OCI-LY7 (cell line): ENCODE results near the gene BANF2. TPM values are rescaled to one million over a fixed set of nuclear protein-coding genes. Genes with fewer than 3 reads are reported as not detected.

ENCODE experiments used
- BruUV-seq: library from RNA; stranded (reverse); fragments of 400-500 nt; replicated peaks from 2 replicates; lab custom pipeline; 2021; lab: Mats Ljungman, UMichigan
- CTCF ChIA-PET: fragments of 300-600 bp; sonication (Branson Sonifier 250); formaldehyde crosslinking; loops from one replicate; lab custom pipeline; 2022; ENCODE audit warnings: antibody characterized with exemption; ENCODE audit not compliant: unreplicated experiment; lab: Charles Lee
- POLR2A ChIA-PET: fragments of 300-600 bp; sonication (Branson Sonifier 250); formaldehyde crosslinking; loops from one replicate; lab custom pipeline; 2022; ENCODE audit warnings: antibody characterized with exemption; lab: Charles Lee
- DNase-seq: peaks from one replicate; pipeline ENCODE4 v3.0.0-alpha.2; 2015; ENCODE audit warnings: low spot score
- H2AFZ ChIP-seq: fragments of 200-600 bp; sonication (generic), shearing (Covaris generic); 2 replicates; pipeline ENCODE4 v1.6.1; 2014; ENCODE audit warnings: mild to moderate bottlenecking, antibody characterized with exemption, low read length, moderate library complexity
- H3K27ac ChIP-seq: fragments of 200-600 bp; sonication (generic); 2 replicates; pipeline ENCODE4 v1.5.1; 2014; ENCODE audit warnings: mixed run types, low read depth, mild to moderate bottlenecking, moderate library complexity, low read length, inconsistent platforms; ENCODE audit not compliant: poor library complexity, severe bottlenecking
- H3K36me3 ChIP-seq: fragments of 200-600 bp; sonication (generic); 2 replicates; pipeline ENCODE4 v1.6.1; 2014; ENCODE audit warnings: mild to moderate bottlenecking, antibody characterized with exemption, low read length, moderate library complexity, mixed read lengths; ENCODE audit not compliant: insufficient read depth
- H3K4me1 ChIP-seq: fragments of 200-600 bp; sonication (generic); 2 replicates; pipeline ENCODE4 v1.5.1; 2014; ENCODE audit warnings: mild to moderate bottlenecking, low read length; ENCODE audit not compliant: insufficient read depth, poor library complexity, severe bottlenecking
- H3K4me2 ChIP-seq: fragments of 200-600 bp; sonication (generic); 2 replicates; pipeline ENCODE4 v1.6.1; 2014; ENCODE audit warnings: mild to moderate bottlenecking, low read length
- H3K4me3 ChIP-seq: fragments of 200-600 bp; sonication (generic); 2 replicates; pipeline ENCODE4 v1.5.1; 2014; ENCODE audit warnings: mild to moderate bottlenecking, low read depth, low read length; ENCODE audit not compliant: poor library complexity, severe bottlenecking
- H3K79me2 ChIP-seq: fragments of 200-600 bp; sonication (generic); 2 replicates; pipeline ENCODE4 v1.6.1; 2016; ENCODE audit warnings: low read depth, mild to moderate bottlenecking, low read length, moderate library complexity, mixed read lengths; ENCODE audit not compliant: insufficient read depth
- H3K9me2 ChIP-seq: fragments of 200-600 bp; sonication (generic); 2 replicates; pipeline ENCODE4 v1.6.1; 2016; ENCODE audit warnings: mild to moderate bottlenecking, low read length, mixed read lengths; ENCODE audit not compliant: insufficient read depth
- H3K9me3 ChIP-seq: fragments of 200-600 bp; sonication (generic); 2 replicates; pipeline ENCODE4 v1.6.1; 2014; ENCODE audit warnings: mild to moderate bottlenecking, mixed run types, low read length, mixed read lengths
- H4K20me1 ChIP-seq: fragments of 200-600 bp; sonication (generic); 2 replicates; pipeline ENCODE4 v1.6.1; 2014; ENCODE audit warnings: mild to moderate bottlenecking, antibody characterized with exemption, low read length, moderate library complexity, mixed read lengths; ENCODE audit not compliant: insufficient read depth
- EZH2phosphoT487 ChIP-seq: fragments of 200-600 bp; sonication (generic); IDR thresholded peaks from 2 replicates; pipeline ENCODE4 v1.6.1; 2018; ENCODE audit warnings: low read depth, borderline replicate concordance, mild to moderate bottlenecking, mixed run types, antibody characterized with exemption, low read length, moderate library complexity, mixed read lengths
- intact Hi-C: fragments of 100-400 bp; cut with micrococcal nuclease; formaldehyde crosslinking; loops from one replicate; pipeline ENCODE4 v1.10.0; 2022; ENCODE audit not compliant: unreplicated experiment
- total RNA-seq, 2 experiments: library from RNA; depleted of rRNA in 1 of 2; stranded (reverse); fragments of >200 nt in 1 of 2; shearing (Covaris generic) in 1 of 2; gene quantifications; 2 replicates each; pipeline ENCODE4 v1.2.3, GENCODE V29; 2014 to 2022
- TF ChIP-seq, protein P1 (sequence below): fragments of 200-600 bp; sonication (generic); conservative IDR thresholded peaks from 2 replicates; pipeline ENCODE4 v1.5.1; 2014; ENCODE audit warnings: mild to moderate bottlenecking, antibody characterized with exemption, low read length, moderate library complexity, mixed read lengths

The BANF2 gene
- total RNA-seq, 2 experiments from 2014 or later = not detected

DNA sequence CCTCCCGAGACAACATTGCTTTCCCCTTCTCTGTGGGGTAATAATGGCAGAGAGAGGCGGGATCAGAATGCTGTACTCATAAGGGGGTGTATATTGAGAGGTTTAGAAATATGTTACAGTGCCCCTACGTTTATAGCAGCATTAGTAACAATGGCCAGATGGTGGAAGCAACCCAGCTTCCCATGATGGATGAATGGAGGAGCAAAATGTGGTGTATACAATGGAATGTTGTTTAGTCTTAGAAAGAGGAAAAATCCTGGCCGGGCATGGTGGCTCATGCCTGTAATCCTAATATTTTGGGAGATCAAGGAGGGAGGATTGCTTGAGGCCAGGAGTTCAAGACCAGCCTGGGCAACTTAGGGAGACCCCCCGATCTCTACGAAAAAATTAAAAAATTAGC is 12.9 kb downstream of the BANF2 start:
- BruUV-seq = no TSS peak
- no peaks in the 10 kb centered on the region for H4K20me1 ChIP-seq
- H3K9me3 ChIP-seq = no peaks in the 10 kb centered on the region
- intact Hi-C loops = no loop called here
- no peaks in the 10 kb centered on the region for H3K4me1 ChIP-seq
- CTCF ChIA-PET = no interaction called here
- no peak overlapping the region for H3K4me3 ChIP-seq
- no peak overlapping the region for H2AFZ ChIP-seq
- H3K36me3 ChIP-seq = no peaks in the 10 kb centered on the region
- no peaks in the 10 kb centered on the region for H3K9me2 ChIP-seq
- H3K27ac ChIP-seq = no peak overlapping the region
- no peaks in the 10 kb centered on the region for H3K79me2 ChIP-seq
- no peak overlapping the region for H3K4me2 ChIP-seq
- POLR2A ChIA-PET = no interaction called here
- TF ChIP-seq EZH2phosphoT487 = no peak
- TF ChIP-seq, protein P1, sequence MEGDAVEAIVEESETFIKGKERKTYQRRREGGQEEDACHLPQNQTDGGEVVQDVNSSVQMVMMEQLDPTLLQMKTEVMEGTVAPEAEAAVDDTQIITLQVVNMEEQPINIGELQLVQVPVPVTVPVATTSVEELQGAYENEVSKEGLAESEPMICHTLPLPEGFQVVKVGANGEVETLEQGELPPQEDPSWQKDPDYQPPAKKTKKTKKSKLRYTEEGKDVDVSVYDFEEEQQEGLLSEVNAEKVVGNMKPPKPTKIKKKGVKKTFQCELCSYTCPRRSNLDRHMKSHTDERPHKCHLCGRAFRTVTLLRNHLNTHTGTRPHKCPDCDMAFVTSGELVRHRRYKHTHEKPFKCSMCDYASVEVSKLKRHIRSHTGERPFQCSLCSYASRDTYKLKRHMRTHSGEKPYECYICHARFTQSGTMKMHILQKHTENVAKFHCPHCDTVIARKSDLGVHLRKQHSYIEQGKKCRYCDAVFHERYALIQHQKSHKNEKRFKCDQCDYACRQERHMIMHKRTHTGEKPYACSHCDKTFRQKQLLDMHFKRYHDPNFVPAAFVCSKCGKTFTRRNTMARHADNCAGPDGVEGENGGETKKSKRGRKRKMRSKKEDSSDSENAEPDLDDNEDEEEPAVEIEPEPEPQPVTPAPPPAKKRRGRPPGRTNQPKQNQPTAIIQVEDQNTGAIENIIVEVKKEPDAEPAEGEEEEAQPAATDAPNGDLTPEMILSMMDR = no peak
- no peak for DNase-seq

DNA sequence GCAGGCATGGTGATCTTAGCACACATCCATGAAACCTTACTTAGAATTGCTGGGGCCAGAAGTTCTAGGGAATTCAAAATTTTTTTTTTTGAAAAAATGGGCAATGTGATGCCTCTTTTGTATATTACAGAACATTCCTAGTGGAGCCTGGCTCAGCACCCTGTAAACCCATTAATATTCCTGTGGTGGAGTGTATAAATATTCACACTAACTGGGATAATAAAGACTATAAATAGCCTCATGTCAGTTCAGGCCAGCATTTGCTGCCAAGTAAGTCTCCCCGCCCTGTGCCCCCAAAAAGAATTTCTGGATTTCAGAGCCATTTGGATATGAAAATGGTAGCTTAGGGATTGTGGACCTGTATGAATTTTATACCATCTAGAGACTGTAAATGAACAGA is 14.8 kb downstream of the BANF2 start:
- H4K20me1 ChIP-seq = no peaks in the 10 kb centered on the region
- no peak overlapping the region for H3K4me2 ChIP-seq
- H3K79me2 ChIP-seq = no peaks in the 10 kb centered on the region
- BruUV-seq = no TSS peak
- no peak overlapping the region for H2AFZ ChIP-seq
- H3K4me1 ChIP-seq = no peaks in the 10 kb centered on the region
- no peak for DNase-seq
- H3K27ac ChIP-seq = no peak overlapping the region
- H3K9me3 ChIP-seq = no peaks in the 10 kb centered on the region
- H3K36me3 ChIP-seq = no peaks in the 10 kb centered on the region
- POLR2A ChIA-PET = interaction anchor here (0.7 to 1.6 kb wide), 2 partner anchors 11 to 223 kb away, joined by 3 to 6 read pairs; no protein-coding TSS in a partner anchor
- CTCF ChIA-PET = no interaction called here
- no peak for TF ChIP-seq EZH2phosphoT487
- TF ChIP-seq, protein P1 = no peak
- intact Hi-C loops = no loop called here
- no peaks in the 10 kb centered on the region for H3K9me2 ChIP-seq
- no peak overlapping the region for H3K4me3 ChIP-seq

DNA sequence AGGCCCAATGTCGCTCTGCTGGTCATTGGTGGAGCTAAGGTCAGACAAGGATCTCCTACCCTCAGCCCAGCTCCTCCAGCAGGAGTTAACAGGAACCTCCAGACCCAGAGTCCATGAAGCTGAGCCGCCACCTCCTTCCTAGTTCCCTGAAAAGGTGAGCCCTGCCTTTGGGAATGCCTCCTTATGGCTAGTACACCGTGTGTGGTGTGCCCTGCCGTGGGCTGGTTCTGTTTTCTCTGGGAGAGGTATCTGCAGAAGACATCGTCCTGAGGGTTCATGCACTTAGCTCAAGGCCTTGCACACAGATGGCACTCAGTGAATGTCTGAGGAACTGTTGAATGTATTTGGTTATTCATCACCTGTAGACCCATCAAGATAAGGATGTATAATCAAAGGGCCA is 15.3 kb downstream of the BANF2 start:
- no TSS peak for BruUV-seq
- intact Hi-C loops = no loop called here
- TF ChIP-seq EZH2phosphoT487 = no peak
- TF ChIP-seq, protein P1 = no peak
- no peaks in the 10 kb centered on the region for H3K9me2 ChIP-seq
- H4K20me1 ChIP-seq = no peaks in the 10 kb centered on the region
- H3K79me2 ChIP-seq = no peaks in the 10 kb centered on the region
- POLR2A ChIA-PET = no interaction called here
- H3K36me3 ChIP-seq = no peaks in the 10 kb centered on the region
- no peak for DNase-seq
- no peaks in the 10 kb centered on the region for H3K9me3 ChIP-seq
- no peak overlapping the region for H3K4me3 ChIP-seq
- no peak overlapping the region for H3K4me2 ChIP-seq
- CTCF ChIA-PET = no interaction called here
- no peak overlapping the region for H2AFZ ChIP-seq
- no peak overlapping the region for H3K27ac ChIP-seq
- no peaks in the 10 kb centered on the region for H3K4me1 ChIP-seq
